ENCODE measurements around the gene TMEM44.

TMEM44 gene

GRCh38 chr3:194588741-194589140, 44.5 kb downstream of the TMEM44 start:
- no peak overlapping the region for H3K4me3 ChIP-seq (ENCODE audit: low read length)
- DNase-seq (ENCODE audit: low read depth): no peak
- H3K27me3 ChIP-seq (replicated peaks; ENCODE audit: control insufficient read depth, insufficient read depth, low read length): no peaks in the 10 kb centered on the region
- no peaks in the 10 kb centered on the region for H3K9me3 ChIP-seq (ENCODE audit: control insufficient read depth, low read length)
- H3K4me1 ChIP-seq (ENCODE audit: control insufficient read depth, insufficient read depth, low read length): peaks cover 33% of the 10 kb centered on the region
- H3K36me3 ChIP-seq (ENCODE audit: control insufficient read depth, insufficient read depth, low read length, severe bottlenecking): peaks cover 3% of the 10 kb centered on the region
- no peak overlapping the region for H3K9ac ChIP-seq (ENCODE audit: low read length)

- H3K36me3 ChIP-seq (ENCODE audit: control insufficient read depth, insufficient read depth, low read length, severe bottlenecking): peaks cover 3% of the 10 kb centered on the region
- peaks cover 33% of the 10 kb centered on the region for H3K4me1 ChIP-seq (ENCODE audit: control insufficient read depth, insufficient read depth, low read length)
- no peaks in the 10 kb centered on the region for H3K27me3 ChIP-seq (replicated peaks; ENCODE audit: control insufficient read depth, insufficient read depth, low read length)
- DNase-seq (ENCODE audit: low read depth): no peak
- no peak overlapping the region for H3K9ac ChIP-seq (ENCODE audit: low read length)
- no peak overlapping the region for H3K4me3 ChIP-seq (ENCODE audit: low read length)
- H3K9me3 ChIP-seq (ENCODE audit: control insufficient read depth, low read length): no peaks in the 10 kb centered on the region
Measured at GRCh38 chr3:194588236-194588635, 45.0 kb downstream of the TMEM44 start.

GRCh38 chr3:194587438-194587931, 45.7 kb downstream of the TMEM44 start:
- H3K4me3 ChIP-seq (ENCODE audit: low read length): no peak overlapping the region
- H3K9ac ChIP-seq (ENCODE audit: low read length): no peak overlapping the region
- H3K4me1 ChIP-seq (ENCODE audit: control insufficient read depth, insufficient read depth, low read length): peaks cover 27% of the 10 kb centered on the region
- no peaks in the 10 kb centered on the region for H3K27me3 ChIP-seq (replicated peaks; ENCODE audit: control insufficient read depth, insufficient read depth, low read length)
- H3K36me3 ChIP-seq (ENCODE audit: control insufficient read depth, insufficient read depth, low read length, severe bottlenecking): peaks cover 3% of the 10 kb centered on the region
- DNase-seq (ENCODE audit: low read depth): no peak
- H3K9me3 ChIP-seq (ENCODE audit: control insufficient read depth, low read length): no peaks in the 10 kb centered on the region

- no peak for DNase-seq (ENCODE audit: low read depth)
- H3K36me3 ChIP-seq (ENCODE audit: control insufficient read depth, insufficient read depth, low read length, severe bottlenecking): peaks cover 3% of the 10 kb centered on the region
- H3K4me3 ChIP-seq (ENCODE audit: low read length): no peak overlapping the region
- H3K27me3 ChIP-seq (replicated peaks; ENCODE audit: control insufficient read depth, insufficient read depth, low read length): no peaks in the 10 kb centered on the region
- peaks cover 22% of the 10 kb centered on the region for H3K4me1 ChIP-seq (ENCODE audit: control insufficient read depth, insufficient read depth, low read length)
- no peak overlapping the region for H3K9ac ChIP-seq (ENCODE audit: low read length)
- no peaks in the 10 kb centered on the region for H3K9me3 ChIP-seq (ENCODE audit: control insufficient read depth, low read length)
Measured at GRCh38 chr3:194586836-194587235, 46.4 kb downstream of the TMEM44 start.

- Histone ChIP-seq H3K36me3 (ENCODE audit: control insufficient read depth, insufficient read depth, low read length, severe bottlenecking) (peaks cover 3% of the 10 kb centered on the region), H3K4me1 (ENCODE audit: control insufficient read depth, insufficient read depth, low read length) (peaks cover 22% of the 10 kb centered on the region), H3K4me3 (ENCODE audit: low read length) (no peak overlapping the region), H3K9ac (ENCODE audit: low read length) (no peak overlapping the region), H3K27me3 (replicated peaks; ENCODE audit: control insufficient read depth, insufficient read depth, low read length) (no peaks in the 10 kb centered on the region), H3K9me3 (ENCODE audit: control insufficient read depth, low read length) (no peaks in the 10 kb centered on the region)
- no peak for DNase-seq (ENCODE audit: low read depth)
Measured at GRCh38 chr3:194585880-194586281, 47.3 kb downstream of the TMEM44 start.

- Histone ChIP-seq H3K9ac (ENCODE audit: low read length) (peak overlapping the region; percentile 96), H3K9me3 (ENCODE audit: control insufficient read depth, low read length) (no peaks in the 10 kb centered on the region), H3K36me3 (ENCODE audit: control insufficient read depth, insufficient read depth, low read length, severe bottlenecking) (peaks cover 3% of the 10 kb centered on the region), H3K4me1 (ENCODE audit: control insufficient read depth, insufficient read depth, low read length) (peaks cover 22% of the 10 kb centered on the region), H3K27me3 (replicated peaks; ENCODE audit: control insufficient read depth, insufficient read depth, low read length) (no peaks in the 10 kb centered on the region), H3K4me3 (ENCODE audit: low read length) (peak overlapping the region; percentile 93)
- DNase-seq (ENCODE audit: low read depth): no peak
Measured at GRCh38 chr3:194584866-194585265, 48.4 kb downstream of the TMEM44 start.

- Histone ChIP-seq H3K27me3 (replicated peaks; ENCODE audit: control insufficient read depth, insufficient read depth, low read length) (no peaks in the 10 kb centered on the region), H3K4me3 (ENCODE audit: low read length) (peak overlapping the region; percentile 93), H3K36me3 (ENCODE audit: control insufficient read depth, insufficient read depth, low read length, severe bottlenecking) (peaks cover 3% of the 10 kb centered on the region), H3K9me3 (ENCODE audit: control insufficient read depth, low read length) (no peaks in the 10 kb centered on the region), H3K9ac (ENCODE audit: low read length) (peak overlapping the region; percentile 96), H3K4me1 (ENCODE audit: control insufficient read depth, insufficient read depth, low read length) (peaks cover 25% of the 10 kb centered on the region)
- DNase-seq (ENCODE audit: low read depth): no peak
Measured at GRCh38 chr3:194584320-194584776, 48.9 kb downstream of the TMEM44 start.

- Histone ChIP-seq H3K27me3 (replicated peaks; ENCODE audit: control insufficient read depth, insufficient read depth, low read length) (no peaks in the 10 kb centered on the region), H3K9ac (ENCODE audit: low read length) (no peak overlapping the region), H3K36me3 (ENCODE audit: control insufficient read depth, insufficient read depth, low read length, severe bottlenecking) (no peaks in the 10 kb centered on the region), H3K9me3 (ENCODE audit: control insufficient read depth, low read length) (no peaks in the 10 kb centered on the region), H3K4me3 (ENCODE audit: low read length) (no peak overlapping the region), H3K4me1 (ENCODE audit: control insufficient read depth, insufficient read depth, low read length) (peaks cover 42% of the 10 kb centered on the region)
- DNase-seq (ENCODE audit: low read depth): no peak
Measured at GRCh38 chr3:194582196-194582905, 50.9 kb downstream of the TMEM44 start.

- H3K9ac ChIP-seq (ENCODE audit: low read length): no peak overlapping the region
- H3K9me3 ChIP-seq (ENCODE audit: control insufficient read depth, low read length): no peaks in the 10 kb centered on the region
- H3K27me3 ChIP-seq (replicated peaks; ENCODE audit: control insufficient read depth, insufficient read depth, low read length): no peaks in the 10 kb centered on the region
- DNase-seq (ENCODE audit: low read depth): no peak
- no peak overlapping the region for H3K4me3 ChIP-seq (ENCODE audit: low read length)
- peaks cover 48% of the 10 kb centered on the region for H3K4me1 ChIP-seq (ENCODE audit: control insufficient read depth, insufficient read depth, low read length)
- no peaks in the 10 kb centered on the region for H3K36me3 ChIP-seq (ENCODE audit: control insufficient read depth, insufficient read depth, low read length, severe bottlenecking)
Measured at GRCh38 chr3:194579091-194579606, 54.1 kb downstream of the TMEM44 start.

- Histone ChIP-seq H3K9ac (ENCODE audit: low read length) (peak overlapping the region; percentile 64), H3K9me3 (ENCODE audit: control insufficient read depth, low read length) (no peaks in the 10 kb centered on the region), H3K27me3 (replicated peaks; ENCODE audit: control insufficient read depth, insufficient read depth, low read length) (no peaks in the 10 kb centered on the region), H3K36me3 (ENCODE audit: control insufficient read depth, insufficient read depth, low read length, severe bottlenecking) (no peaks in the 10 kb centered on the region), H3K4me3 (ENCODE audit: low read length) (peak overlapping the region; percentile 11), H3K4me1 (ENCODE audit: control insufficient read depth, insufficient read depth, low read length) (peaks cover 52% of the 10 kb centered on the region)
- peak; percentile 80 for DNase-seq (ENCODE audit: low read depth)
Measured at GRCh38 chr3:194577986-194578905, 55.0 kb downstream of the TMEM44 start.
